ENCODE results near the gene ZNF469.
"Not testable (repeated sequence)": the region's sequence is repeated elsewhere in the genome, so short reads cannot be mapped to it uniquely, and the experiment has no call there.

The ZNF469 gene

GRCh38 chr16:88395669-88396584, 13.2 kb downstream of the ZNF469 start:
- no peak for DNase-seq

GRCh38 chr16:88398170-88398873, 15.6 kb downstream of the ZNF469 start:
- DNase-seq: no peak

DNA sequence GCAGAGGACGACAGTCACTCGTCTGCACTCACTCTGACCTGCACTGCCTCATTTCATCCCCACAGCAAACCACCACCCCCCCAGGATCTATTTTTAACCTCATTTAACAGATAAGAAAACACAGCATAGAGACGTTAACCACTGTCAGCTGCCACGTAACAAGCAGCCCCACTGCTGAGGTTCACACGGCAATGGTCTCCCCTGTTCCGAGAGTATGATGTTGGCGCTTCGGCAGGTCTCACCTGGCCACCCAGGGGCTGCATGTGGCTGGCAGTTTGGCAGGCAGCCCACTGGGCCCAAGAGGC, 16.1 kb downstream of the ZNF469 start:
- DNase-seq: no peak

GRCh38 chr16:88400186-88400585, 17.4 kb downstream of the ZNF469 start:
- DNase-seq: no peak

DNA sequence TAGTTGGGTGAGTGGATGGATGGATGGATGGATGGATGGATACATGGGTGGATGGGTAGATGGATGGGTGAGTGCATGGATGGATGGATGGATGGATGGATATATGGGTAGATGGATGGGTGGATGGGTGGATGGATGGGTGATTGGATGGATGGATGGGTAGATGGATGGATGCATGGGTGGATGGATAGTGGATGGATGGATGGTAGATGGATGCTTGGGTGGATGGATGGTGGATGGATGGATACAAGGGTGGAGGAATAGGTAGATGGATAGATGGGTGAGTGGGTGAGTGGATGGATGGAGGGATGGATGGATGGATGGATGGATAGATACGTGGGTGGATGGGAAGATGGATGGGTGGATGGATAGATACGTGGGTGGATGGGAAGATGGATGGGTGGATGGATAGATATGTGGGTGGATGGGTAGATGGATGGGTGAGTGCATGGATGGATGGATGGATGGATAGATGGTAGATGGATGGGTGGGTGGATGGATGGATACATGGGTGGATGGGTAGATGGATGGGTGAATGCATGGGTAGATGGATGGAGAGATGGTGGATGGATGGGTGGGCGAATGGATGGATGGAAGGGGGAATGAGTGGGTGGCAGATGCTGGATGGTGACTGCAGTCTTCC, 19.0 kb downstream of the ZNF469 start:
- DNase-seq: no peak

- DNase-seq: no peak
Measured at GRCh38 chr16:88402551-88403240, 19.9 kb downstream of the ZNF469 start.

DNA sequence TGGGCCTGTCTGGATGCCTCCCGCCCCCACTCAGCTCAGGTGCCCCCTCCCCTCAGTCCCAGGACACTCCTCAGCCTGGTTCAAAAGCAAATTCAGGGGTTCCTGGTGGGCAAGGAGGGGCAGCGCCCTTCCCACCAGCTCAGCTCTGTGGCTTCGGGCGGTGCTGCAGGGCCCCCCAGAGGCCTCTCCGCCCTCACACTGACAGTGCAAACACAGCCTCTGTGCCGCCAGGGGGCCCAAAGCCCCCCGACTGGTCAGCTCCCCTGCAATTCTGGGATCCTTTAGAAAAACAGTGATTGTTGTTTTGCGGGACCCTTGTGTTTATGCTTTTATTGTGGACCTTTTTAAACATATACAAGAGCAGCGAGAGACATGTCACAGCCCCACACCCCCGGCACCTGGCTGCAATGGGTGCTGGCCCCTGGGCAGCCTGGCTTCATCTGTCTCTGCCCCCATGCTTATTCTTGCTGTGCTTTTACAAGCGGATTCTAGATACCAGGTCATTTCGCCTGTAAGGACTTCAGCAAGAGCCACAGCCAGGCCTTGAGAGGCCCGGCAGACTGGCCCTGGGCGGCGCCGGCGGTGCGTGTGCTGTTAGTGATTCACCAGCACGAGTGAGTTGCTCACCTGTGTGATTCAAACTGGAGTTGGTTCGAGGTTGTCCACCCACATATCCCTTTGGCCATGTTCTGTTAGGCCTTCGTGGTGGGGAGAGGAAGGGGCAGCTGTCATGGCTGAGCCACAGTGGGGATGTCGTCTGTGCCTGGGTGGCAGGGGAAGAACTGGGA, 21.2 kb downstream of the ZNF469 start:
- no peak for DNase-seq

GRCh38 chr16:88404769-88405168, 22.0 kb downstream of the ZNF469 start:
- no peak for DNase-seq

GRCh38 chr16:88405216-88406060, 22.7 kb downstream of the ZNF469 start:
- no peak for DNase-seq

- no peak for DNase-seq
Measured at GRCh38 chr16:88406096-88407041, 23.6 kb downstream of the ZNF469 start.

DNA sequence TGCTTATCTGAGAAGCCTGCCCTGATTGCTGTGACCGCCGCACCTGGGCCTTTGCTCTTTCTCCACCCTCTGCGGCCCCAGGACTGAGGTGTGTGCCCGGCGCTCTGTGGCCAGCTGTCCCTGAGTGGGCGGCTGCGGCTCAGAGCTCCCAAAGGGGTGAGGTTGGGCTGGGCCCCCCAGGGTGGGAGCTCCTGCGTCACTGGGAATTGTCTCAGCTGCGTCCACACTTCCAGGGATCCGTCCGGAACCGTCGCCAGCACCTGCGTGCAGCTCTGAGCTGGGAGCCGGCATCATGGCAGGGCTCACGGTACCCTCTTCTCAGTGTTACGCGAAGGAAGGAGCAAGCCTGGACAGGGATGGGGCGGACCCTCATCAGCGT, 24.3 kb downstream of the ZNF469 start:
- no peak for DNase-seq

- no peak for DNase-seq
Measured at GRCh38 chr16:88407807-88408206, 25.0 kb downstream of the ZNF469 start.

DNA sequence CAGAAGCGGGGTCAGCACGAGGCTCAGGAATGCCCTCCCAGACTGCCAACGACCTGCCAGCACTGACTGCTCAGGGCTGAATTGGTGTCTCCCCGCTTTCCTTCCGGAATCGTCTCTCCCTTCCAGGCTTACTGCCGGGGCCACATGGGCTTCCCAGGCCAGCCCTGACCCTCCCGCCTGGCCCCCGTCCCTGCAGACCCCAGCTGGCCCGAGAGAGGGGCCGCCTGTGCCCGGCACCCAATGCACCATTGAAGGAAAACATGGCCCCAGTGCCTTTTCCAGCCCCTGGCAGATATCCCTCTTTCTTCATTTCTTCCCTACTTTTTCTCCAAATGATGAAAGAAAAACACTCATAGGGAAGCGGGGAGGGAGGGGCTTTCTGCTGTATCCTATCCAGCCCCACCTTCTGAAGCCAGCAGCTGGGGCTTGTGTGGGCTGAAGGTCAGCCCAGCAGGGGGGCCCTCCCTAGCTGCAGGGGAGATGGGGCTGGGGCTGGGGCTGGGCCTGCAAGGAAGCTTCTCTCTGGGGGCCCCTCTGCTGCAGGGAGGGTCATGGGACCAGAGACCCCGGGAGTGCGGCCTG, 25.9 kb downstream of the ZNF469 start:
- no peak for DNase-seq

DNA sequence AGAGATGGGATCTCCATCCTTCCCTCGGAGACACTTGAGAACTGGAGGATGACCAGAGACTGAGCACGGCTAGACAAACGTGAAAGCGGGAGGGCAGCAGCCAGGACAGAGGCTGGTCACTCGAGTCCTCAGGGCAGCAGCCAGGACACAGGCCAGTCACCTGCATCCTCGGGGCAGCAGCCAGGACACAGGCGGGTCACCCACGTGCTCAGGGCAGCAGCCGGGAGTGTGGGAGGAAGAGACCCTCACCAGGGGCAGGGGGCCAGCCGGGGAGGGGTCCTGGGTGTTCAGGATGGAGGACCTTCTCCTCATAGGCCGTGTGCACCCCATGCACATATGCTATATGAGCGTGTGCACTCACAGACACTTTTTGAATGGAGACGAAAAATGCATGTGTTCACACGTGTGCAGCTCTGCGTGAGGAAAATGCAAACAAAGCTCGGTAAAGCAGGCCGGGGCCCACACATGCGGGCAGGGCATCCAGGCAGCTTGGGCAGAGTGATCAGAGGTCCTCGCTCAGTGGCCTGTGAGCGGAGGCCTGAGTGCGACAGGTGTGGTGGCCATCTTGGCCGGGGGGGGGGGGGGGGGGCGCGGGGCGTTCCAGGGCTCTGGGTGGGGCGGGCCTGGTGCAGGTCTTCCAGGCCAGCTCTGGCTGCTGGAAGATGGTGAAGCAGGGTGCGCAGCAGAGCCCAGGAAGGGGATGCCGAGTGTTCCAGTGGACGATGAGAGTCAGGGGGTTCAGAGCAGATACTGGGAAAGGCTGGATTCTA, 26.7 kb downstream of the ZNF469 start:
- DNase-seq: no peak

DNA sequence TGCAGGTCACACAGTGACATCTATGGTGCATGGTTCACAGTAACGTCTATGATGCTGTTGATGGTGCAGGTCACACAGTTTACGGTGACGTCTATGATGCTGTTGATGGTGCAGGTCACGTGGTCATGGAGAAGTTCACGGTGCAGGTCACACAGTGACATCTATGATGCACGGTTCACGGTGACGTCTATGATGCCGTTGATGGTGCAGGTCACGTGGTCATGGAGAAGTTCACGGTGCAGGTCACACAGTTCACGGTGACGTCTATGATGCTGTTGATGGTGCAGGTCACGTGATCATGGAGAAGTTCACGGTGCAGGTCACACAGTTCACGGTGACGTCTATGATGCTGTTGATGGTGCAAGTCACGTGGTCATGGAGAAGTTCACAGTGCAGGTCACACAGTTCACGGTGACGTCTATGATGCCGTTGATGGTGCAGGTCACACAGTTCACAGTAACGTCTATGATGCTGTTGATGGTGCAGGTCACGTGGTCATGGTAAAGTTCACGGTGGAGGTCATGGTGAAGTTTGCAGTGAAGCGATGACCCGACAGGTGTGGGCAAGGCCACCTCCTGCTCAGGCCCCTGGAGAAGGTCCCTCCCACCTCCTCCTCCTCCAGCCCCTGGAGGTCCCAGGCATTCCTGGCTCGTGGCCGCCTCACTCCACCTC, 27.7 kb downstream of the ZNF469 start:
- not testable (repeated sequence) for DNase-seq

DNA sequence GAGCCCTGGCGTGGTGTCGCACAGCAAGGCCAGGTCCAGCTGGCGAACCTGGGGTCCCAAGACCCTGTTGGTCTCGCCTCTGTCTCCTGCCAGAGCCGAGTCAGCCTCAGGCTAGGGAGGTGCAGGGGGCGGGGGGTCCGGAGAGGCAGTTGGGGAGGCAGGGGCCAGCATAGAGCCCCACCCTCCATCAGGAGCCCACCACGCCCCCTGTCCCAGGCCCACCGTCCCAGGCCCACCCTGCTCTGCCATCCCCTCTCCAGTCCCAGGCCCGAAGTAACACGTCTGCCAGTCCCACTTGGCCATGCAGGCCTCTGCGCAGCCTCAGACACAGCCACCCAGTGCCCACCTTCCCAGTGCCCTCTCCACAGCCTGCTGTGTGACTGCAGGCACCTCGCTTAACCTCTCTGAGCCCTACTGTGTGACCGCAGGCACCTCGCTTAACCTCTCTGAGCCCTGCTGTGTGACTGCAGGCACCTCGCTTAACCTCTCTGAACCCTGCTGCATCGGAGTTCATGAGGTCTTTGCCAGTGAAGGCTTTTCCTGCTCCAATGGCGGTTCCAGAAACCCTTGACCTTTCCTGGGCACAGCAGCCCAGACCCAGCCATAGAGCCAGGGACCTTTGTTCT, 29.3 kb downstream of the ZNF469 start:
- DNase-seq: no peak

GRCh38 chr16:88412766-88413165, 30.0 kb downstream of the ZNF469 start:
- no peak for DNase-seq

DNA sequence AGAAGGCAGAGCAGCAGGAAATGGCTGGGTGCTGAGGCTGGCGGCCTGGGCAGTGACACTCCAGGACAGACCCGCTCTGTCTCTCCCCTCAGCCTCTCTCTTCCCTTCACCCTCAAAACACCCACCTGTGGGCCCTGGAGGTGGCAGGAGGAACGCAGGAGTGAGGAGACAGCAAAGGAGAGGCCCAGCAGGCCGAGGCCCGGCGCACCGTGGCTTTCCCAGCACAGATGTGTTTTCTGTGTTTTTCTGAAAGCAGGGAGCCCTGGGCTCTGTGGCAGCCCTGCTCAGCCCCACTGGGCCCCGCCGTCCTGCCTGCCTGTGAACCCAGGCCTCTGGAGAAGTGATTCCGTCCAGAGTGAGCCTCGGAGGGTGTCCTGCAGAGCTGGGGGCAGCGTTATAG, 30.5 kb downstream of the ZNF469 start:
- no peak for DNase-seq

Data from NCI-H2171 (cell line).